GM18519 (cell line): ENCODE measurements around the gene MYH11.
"Not testable (repeated sequence)": the region's sequence is repeated elsewhere in the genome, so short reads cannot be mapped to it uniquely, and the experiment has no call there.

Experiments
- ATAC-seq: cut with Tn5 transposase; IDR thresholded peaks from one replicate; pipeline ENCODE4 v1.9.1; 2021; ENCODE audit warnings: mild to moderate bottlenecking, moderate library complexity; ENCODE audit not compliant: unreplicated experiment, low FRiP score

MYH11 gene

DNA sequence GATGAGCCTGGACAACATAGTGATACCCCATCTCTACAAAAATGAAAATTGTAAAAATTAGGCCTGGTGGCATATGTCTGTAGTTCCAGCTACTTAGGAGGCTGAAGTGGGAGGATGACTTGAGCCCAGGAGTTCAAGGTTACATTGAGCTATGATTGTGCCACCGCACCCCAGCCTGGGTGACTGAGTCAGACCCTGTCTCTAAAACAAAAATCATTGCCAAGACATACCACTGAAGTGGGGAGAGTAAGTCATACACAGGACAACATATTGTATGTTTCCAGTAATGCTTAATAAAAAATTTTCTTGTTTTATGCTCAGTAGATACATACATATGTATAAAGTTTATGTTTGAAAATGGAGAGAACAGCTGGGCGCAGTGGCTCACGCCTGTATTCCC, 167.5 kb downstream of the MYH11 start:
- no peak for ATAC-seq

DNA sequence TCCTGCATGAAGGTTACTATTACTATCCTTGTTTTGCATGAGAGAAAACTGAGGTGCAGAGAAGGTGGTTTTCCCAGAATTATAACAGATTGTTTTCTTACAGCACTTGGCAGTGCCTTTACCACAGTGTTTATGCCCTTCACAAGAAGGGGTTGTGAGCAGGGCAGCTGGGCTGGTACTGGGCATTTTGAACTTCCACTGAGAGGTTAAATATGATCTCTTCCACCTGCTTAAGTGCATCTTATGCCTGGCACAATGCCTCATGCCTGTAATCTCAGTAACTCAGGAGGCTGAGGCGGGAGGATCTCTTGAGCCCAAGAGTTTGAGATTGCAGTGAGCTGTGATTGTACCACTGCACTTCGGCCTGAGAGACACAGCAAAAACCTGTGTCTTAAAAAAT, 170.5 kb downstream of the MYH11 start:
- ATAC-seq, result no peak

DNA sequence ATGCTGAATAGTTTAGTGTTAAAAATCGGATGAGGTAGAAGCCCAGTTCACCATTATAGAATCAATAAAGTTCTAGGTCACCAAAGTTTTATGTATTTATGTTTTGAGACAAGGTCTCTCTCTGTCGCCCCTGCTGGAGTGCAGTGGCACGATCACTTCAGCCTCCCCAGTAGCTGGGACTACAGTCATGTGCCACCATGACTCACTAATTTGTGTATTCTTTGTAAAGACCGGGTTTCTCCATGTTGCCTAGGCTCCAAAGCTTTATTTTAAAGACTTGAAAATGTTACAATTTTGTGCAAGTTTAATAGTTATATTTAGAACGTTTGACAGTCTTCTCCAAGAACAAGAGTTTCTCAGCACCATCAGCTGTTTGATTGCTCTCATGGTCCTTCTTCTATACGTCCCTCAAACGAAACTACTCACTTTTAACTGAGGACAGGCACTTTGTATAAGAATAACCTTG, 174.7 kb downstream of the MYH11 start:
- ATAC-seq, result no peak

DNA sequence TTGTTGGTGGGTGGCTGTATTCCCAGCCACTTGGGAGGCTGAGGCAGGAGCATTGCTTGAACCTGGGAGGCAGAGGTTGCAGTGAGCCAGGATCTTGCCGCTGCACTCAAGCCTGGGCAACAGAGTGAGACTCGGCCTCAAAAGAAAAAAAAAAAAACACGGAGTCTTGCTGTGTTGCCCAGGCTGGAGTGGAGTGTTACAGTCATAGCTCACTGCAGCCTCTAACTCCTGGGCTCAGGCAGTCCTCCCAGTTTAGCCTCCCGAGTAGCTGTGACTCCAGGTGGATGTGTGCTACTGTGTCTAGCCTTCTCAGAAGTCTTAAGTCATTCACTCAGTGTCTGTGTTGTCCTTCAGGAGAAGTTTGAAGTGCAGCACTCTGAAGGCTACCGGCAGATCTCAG, 179.4 kb downstream of the MYH11 start:
- no peak for ATAC-seq

DNA sequence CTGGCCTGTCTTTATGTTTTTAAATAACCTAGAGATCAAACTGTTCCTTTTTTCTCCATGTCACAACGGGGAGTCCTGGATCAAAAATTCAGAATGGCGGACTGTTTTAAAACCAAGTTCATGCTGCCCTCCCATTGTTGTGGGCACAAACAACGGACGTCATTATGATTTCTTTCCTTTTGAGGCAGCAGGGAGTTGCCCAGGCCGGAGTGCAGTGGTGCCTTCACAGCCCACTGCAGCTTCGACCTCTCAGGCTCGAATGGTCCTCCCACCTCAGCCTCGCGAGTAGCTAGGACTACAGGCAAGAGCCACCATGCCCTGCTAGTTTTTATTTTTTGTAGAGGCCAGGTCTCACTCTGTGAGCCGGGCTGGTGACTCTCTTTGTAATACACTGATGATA, 180.3 kb downstream of the MYH11 start:
- no peak for ATAC-seq

DNA sequence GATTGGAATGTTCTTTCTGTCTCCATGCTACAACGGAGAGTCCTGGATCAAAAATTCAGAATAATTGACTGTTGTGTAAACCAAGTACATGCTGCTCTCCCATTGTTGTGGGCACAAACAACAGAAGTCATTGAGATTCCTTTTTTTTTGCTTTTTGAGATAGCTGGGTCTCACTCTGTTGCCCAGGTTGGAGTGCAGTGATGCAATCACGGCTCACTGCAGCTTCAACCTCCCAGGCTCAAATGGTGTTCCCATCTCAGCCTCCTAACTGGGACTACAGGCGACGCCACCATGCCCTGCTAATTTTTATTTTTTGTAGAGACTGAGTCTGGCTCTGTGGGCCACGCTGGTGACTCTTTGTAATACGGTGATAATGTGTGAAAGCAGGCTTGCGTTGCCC, 182.3 kb downstream of the MYH11 start:
- ATAC-seq, result no peak

DNA sequence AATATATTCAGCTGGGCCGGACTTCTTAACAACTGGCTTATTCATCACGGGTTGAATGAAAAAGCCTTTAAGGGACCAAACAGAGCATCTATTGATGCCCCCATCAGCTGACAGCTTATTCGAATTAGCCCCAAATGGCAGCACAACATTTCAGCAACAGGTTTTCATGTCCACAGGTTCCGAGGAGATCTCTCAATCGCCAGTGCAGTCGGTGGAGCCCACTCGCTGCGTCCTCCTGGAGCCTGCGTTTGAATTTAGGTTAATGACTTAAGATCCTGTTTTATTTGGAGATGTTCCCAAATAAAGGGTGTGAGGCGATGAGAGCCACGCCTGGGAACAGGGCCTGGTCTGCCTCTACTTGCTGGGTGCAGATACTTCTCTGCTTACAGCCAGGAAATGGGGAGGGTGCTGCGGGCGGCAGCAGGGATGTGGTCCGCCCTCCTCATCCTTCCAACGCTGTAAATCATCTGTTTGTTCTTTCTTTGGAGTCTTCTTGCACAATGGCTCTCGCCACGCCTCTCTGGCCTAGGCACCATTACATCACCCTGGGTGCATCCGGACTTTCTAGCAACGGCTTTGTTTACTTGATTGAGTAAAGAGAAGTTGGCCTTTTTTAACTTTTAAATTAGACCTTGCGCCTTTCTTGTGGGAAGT, 184.2 kb downstream of the MYH11 start:
- ATAC-seq, result no peak

DNA sequence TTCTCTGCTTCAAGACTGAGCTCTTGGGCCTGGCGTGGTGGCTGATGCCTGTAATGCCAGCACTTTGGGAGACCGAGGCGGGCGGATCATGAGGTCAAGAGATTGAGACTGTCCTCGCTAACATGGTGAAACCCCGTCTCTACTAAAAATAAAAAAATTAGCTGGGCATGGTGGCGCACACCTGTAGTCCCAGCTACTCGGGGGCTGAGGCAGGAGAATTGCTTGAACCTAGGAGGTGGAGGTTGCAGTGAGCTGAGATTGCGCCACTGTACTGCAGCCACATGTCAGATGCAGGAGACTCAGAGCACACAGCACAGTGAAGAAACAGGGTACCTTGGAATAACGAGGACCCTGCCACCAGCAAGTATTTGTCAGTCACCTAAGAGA, 184.7 kb downstream of the MYH11 start:
- not testable (repeated sequence) for ATAC-seq

DNA sequence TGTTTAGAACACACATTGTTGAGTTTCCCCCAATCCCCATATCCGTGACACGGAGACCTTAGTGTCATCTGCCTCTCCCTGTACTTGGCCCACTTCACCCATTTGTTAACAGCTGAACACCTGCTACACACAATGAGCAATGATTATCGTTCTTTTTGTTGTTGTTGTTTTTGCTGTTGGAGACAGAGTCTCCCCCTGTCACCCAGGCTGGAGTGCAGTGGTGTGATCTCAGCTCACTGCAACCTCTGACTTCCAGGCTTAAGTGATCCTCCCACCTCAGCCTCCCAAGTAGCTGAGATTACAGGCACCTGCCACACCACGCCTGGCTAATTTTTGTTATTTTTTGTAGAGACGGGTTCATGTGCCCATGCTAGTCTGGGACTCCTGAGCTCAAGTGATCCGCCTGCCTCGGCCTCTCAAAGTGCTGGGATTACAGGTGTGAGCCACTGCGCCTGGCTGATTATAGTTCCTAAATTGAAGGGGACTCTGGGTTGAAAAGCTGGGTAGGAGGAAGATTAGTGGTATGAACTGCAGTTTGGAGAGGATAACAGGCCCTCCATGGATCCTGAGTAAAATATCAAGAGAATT, 185.2 kb downstream of the MYH11 start:
- no peak for ATAC-seq

DNA sequence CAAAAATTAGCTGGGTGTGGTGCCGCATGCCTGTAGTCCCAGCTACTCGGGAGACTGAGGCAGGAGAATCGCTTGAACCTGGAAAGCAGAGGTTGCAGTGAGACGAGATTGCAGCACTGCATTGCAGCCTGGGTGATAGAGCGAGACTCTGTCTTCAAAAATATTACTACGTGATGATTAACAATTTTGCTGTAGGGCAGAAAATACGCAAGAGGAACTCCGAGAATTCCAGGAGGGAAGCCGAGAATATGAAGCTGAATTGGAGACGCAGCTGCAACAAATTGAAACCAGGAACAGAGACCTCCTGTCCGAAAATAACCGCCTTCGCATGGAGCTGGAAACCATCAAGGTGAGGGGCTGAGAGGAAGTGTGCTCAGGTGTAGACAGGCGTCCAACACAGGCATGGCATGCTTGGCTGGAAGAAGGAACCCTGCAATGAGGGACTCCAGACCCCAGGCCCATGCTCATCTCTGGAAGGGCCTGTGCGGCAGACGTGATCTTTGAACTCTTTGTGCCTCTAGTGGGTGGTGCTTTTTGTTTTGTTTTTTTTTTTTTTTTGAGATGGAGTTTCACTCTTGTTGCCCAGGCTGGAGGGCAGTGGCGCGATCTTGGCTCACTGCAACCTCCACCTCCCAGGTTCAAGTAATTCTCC, 189.6 kb downstream of the MYH11 start:
- ATAC-seq, result no peak

DNA sequence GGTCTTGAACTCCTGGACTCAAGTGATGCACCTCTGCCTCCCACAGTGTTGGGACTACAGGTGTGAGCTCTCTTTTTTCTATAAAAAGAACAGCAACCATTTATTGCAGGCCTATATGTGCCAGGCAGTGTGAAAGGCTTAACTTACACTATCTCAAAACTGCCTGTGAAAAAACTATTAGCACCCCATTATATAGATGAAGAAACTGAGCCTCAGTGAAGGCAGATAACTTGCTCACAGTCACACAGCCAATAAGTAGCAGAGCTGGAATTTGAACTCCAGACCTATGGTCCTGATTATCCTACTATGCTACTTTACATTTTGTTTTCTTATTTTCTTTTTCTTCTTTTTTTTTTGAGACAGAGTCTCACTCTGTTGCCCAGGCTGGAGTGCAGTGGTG, 191.7 kb downstream of the MYH11 start:
- ATAC-seq, result no peak

DNA sequence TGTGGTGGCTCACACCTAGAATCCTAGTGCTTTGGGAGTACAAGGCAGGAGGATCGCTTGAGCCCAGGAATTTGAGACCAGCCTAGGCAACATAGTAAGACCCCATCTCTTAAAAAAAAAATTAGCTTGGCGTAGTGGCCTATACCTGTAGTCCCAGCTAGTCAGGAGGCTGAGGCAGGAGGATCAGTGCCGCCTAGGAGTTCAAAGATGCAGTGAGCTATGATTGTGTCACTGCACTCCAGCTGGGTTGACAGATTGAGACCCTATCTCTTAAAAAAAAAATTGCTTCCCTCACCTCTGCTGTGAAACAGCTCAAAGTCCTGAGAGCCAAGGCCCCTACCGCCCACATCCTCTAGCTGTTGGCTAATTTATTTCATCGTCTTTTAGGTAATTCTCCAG, 196.6 kb downstream of the MYH11 start:
- no peak for ATAC-seq

DNA sequence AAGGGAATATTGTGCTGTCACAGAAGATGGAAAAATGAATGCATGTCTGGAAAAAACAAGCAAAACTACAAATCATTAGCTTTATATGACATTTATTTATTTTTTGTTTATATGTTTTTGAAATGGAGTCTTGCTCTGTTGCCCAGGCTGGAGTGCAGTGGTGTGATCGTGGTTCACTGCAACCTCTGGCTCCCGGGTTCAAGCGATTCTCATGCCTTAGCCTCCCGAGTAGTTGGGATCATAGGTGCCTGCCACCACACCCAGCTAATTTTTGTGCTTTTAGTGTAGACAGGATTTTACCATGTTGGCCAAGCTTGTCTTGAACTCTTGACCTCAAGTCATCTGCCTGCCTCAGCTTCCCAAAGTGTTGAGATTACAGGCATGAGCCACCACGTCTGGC, 198.3 kb downstream of the MYH11 start:
- no peak for ATAC-seq

DNA sequence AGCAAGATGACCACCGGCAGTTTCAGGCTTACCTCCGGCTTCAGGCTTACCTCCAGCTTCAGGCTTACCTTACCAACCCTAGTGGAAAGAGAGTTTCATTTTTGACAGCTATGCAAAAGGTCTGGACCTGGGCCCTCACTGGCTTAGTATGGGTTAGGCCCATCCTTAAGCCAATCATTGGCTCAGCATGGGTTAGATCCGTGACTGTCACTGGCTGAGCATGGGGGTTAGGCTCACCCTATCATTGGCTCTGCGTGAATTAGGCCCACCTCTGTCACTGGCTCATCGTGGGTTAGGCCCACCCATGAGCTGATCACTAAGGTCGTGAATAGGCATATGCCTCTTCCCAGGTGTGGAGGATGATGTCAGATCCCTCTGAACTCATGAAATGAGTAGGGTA, 198.7 kb downstream of the MYH11 start:
- no peak for ATAC-seq

DNA sequence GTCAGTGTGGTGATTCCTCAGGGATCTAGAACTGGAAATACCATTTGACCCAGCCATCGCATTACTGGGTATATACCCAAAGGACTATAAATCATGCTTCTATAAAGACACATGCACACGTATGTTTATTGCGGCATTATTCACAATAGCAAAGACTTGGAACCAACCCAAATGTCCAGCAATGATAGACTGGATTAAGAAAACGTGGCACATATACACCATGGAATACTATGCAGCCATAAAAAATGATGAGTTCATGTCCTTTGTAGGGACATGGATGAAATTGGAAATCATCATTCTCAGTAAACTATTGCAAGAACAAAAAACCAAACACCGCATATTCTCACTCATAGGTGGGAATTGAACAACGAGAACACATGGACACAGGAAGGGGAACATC, 201.3 kb downstream of the MYH11 start:
- not testable (repeated sequence) for ATAC-seq

DNA sequence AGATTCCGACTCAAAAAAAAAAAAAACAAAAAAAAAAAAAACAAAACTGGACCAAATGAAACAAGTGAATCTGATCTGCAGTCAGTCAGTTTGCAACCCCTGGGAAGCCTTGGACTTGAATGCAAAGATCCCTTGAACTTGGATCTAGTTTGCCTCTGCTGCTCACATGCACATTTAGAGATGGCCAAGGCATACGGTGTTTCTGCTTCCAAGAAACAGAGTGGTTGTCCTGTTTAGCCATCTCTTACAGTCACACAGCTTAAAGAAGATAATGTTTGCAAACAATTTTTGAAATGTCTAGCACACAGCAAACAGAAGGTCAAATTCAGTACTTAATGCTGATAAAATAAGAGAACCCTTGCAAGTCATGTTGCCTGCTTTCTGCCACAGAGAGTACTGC, 202.2 kb downstream of the MYH11 start:
- ATAC-seq, result no peak

DNA sequence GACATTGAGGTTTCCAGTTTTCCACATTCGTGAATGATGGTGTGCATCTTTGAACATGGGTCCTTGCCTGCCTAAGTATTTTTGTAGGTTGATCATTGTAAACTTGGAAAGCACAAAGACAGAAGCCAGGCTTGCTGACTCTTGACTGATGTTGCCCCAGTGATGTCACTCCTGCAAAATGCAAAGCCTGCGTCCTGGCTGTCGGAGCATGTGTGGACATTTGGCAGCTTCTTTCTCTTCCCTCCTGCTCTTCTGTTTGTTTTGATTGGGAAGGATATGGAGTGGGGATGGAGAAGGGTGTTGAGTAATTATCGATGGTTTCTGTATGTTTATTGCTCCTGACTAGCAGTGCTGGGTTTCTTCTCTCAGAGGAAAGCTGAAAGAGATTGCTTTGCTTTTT, 203.6 kb downstream of the MYH11 start:
- no peak for ATAC-seq
